DMS153 (cell line): ENCODE results near the gene MMP10.

Experiments
- DNase-seq: peaks from one replicate; lab custom pipeline; 2025; lab: John Stamatoyannopoulos, UW

The MMP10 gene

GRCh38 chr11:102729849-102730815, 50.3 kb downstream of the MMP10 start:
- no peak for DNase-seq

- DNase-seq: no peak
Measured at GRCh38 chr11:102727890-102728289, 52.5 kb downstream of the MMP10 start.

DNA sequence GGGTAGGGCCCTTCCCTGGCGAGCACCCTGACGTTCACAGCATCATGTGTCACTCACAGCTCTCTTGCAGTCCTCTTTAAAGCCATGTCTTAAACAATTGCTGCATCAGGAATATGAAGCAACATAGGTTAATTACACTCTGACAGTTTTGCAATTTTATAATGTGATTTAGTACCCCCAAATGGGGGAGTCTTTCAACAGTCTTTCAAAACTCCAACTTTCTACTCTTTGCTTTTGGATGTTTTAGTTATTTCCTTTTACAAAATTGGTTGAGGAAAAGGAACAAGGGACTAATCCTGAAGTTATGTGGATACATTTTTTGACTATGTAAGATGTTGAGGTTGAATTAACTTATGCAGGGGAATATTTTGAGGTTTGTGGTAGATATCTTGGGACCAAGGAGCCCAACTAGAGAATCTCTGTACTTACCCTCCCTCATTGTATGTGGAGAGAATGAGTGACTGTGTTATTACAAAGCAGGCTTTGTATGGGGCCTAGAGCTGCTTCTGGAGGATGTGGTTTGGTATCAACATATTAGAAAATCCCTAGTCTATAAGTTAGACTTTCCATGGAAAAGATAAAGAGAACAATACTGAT, 55.4 kb downstream of the MMP10 start, which contains the start of gene MMP8:
TSS of gene MMP8 (minus strand) at position 51 of the 597 bp plus-strand sequence. CDS start 99 bp downstream, outside the sequence.
- DNase-seq: no peak

GRCh38 chr11:102722821-102723220, 57.6 kb downstream of the MMP10 start:
- no peak for DNase-seq
